HG03280 (cell line): ENCODE measurements around the gene RPL22.

ENCODE experiments used
- ATAC-seq: cut with Tn5 transposase; IDR thresholded peaks from one replicate; pipeline ENCODE4 v1.9.1; 2021; ENCODE audit warnings: mild to moderate bottlenecking, moderate library complexity; ENCODE audit not compliant: unreplicated experiment

RPL22 gene

DNA sequence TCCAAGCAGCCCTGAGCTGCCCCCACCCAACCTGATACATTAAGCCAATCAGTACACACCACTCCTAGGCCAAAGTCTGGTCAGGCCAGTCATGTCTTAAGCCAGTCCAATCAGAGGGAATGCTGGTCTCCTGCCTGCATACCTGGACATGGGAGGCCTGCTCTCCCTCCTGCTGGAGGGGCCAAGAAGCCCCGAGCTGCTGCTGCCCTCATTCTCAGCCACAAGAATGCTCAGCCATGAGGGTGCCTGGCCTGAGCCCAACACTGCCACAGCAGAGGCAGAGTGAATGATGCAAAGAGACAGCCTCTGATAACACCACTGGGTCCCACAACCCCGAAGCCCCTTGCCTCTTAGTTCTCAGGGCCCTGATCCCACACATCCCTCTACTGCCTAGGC is 42.3 kb downstream of the RPL22 start:
- no peak for ATAC-seq

DNA sequence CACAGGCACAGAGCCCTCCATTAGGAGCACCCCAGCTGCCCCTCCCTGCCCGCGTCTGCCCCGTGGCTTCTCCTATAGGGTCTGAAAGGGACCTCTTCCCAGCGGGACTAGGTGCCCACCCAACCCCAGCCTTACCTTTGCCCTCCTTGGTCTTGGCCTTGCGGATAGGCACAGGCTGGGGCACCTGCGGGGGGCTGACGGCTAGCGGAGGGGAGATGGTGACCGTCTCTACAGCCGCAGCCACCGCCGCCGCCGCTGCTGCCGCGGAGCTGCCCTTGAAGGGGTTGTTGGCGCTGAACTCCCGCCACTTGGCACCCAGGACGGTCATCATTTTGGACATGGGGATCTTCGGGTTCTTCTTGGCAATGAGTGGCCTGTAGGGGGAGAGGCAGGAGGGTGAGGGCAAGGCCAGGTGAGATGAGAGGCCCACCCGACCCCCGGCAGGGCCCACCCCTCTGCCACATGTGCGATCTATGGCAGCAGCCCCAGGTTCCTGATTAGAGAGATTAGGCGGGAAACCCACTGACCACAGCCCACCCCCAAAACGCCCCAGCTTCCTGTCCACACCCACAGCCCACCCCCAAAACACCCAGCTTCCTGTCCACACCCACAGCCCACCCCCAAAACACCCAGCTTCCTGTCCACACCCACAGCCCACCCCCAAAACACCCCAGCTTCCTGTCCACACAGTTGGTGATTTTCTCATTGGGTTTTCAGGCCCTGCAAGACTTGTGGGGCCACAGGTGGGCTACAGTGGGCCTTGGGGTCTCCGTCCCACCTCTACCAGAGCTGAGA is 44.7 kb downstream of the RPL22 start:
- no peak for ATAC-seq

DNA sequence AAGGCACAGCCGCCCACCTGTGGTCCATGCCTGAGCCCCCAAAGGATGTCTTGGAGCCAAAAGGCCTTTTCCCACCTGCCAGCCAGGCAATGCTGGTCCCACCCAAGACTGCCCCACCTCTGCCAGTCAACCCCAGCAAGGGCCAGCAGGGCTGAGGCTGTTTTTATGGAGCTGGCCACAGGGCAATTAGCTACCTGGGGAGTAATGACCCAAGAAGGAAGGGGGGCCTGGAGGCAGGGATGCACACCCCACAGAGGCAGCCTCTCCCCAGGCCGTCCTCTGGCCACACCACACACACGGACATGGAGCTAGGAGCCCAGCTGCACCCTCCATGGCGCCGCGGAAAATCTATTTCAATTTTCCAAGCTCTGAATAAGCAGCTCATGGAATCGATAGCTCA is 46.5 kb downstream of the RPL22 start:
- no peak for ATAC-seq

DNA sequence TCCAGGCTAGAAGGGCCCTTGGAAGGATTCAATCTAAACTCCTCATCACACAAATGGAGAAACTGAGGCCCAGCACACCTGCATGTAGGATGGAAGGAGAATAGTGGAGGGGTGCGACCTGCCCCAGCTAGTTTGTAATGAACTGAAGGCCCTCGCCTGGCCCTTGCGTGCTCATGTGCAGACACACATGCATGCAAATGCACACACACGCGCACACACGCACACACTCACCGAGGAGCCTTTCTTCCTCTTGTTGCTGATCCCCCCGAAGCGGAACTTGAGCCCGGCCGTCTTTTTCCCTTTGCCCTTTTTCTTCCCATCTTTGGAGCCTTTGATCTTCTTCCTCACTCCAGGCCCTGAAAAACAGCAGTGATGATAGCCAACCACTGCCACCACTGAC is 47.2 kb downstream of the RPL22 start:
- no peak for ATAC-seq

DNA sequence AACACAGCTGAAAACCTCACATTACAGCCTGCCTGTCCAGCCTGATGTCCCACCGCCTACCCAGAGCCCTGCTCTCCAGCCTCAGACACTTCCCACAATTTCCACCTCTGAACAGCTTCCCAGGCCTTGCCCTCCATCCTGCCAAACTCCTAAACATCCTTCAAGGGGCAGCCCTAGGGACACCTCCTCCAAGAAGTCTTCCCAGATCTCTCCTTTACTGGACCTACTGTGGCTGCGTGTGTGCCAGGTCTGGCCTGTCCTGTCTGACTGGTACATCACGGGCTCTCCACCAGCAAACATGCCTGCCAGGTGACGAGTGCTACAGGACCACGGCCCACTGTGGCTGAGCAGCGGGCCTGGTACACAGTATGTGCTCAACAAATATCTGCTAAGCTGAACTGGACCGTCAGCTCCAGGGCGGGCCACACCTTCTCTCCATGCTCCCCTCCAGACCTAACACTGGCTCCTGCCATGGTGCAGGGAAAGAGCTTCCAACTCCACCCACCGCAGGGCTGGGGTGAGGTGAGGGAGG is 48.0 kb downstream of the RPL22 start:
- no peak for ATAC-seq

DNA sequence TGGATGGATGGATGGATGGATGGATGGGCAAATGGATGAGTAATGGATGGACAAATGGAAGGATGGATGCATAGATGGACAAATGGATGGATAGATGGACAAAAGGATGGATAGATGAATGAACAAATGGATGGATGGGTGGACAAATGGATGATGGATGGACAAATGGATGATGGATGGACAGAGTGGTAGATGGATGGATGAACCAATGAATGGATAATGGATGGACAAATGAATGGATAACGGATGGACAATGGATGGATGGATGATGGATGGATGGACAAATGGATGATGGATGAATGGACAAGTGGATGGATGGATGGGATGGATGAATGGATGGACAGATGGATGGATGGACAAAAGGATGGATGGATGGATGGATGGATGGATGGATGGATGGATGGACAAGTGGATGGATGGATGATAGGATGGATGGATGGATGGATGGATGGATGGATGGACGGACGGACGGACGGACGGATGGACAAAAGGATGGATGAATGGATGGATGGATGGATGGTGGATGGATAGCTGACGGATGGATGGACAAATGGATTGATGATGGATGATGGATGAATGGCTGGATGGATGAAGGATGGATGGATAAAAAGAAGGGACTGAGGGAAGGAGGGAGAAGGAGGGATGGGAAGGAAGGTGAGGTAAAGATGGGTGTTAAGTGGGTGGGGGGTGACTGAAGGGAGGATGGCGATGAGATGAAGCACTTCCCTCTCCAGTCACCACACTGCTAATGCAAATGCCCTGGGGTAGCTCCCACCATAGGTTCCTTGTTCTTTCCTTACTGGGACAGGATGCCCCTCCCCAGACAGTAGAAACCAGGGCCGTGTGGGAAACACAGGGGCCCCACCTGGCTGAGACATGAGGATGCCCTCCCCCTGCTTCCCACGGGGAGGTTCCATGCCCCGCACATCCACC is 49.1 kb downstream of the RPL22 start:
- no peak for ATAC-seq

DNA sequence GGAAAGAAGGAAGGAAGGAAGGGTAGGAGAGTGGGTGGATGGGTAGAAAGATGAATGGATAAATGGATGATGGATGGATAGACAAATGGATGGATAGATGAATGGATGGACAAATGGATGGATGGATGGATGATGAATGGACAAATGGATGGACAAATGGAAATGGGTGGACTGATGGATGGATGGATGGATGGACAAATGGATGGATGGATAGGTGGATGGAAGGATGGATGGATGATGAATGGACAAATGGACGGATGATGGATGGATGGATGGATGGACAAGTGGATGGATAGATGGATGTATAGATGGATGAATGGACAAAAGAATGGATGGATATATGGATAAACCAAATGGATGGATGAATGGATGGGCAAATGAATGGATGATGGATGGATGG is 49.8 kb downstream of the RPL22 start:
- no peak for ATAC-seq

DNA sequence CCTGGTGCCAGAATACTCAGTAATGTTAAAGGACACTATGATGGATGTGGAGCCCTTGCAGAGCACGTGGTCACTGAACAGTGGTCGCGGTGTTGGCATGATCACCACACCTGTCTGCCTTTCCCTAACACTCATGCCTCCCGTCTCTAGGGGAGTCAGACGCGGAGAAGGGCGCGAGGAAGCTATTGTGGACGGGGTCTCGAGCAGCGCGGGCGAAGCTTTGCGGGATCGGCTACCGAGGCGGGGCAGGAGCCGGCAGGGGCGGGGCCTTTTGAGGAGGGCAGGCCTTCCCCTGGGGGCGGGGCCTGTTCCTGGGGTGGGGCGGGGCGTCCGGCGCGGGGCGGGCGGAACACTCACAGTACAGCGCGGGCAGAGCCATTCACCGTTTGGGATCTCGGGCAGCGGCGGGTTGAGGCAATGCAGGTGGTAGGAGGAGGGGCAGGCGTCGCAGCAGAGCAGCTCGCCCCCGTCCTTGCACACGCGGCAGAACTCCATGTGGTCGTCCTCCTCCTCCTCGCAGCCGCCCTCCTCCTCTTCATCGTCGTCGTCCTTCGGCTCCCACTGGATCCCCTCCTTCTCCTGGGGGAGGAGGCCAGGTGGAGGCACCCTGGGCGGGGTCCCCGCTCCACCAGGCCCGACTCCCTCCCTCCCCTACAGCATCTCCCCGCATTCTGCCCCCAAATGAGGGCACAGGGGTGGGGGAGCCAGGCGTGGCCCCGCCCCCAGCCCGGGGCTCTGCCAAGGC is 50.7 kb downstream of the RPL22 start:
- no peak for ATAC-seq

DNA sequence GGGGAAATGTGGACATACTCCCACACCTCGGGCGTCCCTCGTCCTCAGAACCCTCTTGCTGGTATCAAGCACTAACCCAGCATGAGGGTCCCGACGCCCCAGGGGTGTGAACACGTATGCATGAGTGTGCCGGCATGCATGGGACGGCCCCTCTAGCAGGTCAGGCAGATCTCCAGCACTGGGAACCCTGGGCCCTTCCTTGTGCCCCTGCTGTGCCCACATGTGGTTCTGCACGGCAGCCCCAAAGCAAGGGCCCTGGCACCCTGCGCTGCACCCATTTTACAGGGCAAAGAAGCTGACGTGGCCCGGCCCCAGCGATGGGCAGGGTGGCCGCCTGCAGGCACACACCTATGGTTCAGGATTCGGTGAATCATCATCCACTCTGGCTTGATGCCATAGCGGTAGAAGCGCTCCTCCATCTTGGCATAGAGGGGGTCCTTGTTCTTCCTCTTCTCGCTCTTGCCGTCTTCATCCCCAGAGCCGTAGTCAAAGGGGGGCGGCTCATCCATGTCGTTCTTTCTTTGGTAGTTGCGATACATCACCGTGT is 53.5 kb downstream of the RPL22 start:
- no peak for ATAC-seq

DNA sequence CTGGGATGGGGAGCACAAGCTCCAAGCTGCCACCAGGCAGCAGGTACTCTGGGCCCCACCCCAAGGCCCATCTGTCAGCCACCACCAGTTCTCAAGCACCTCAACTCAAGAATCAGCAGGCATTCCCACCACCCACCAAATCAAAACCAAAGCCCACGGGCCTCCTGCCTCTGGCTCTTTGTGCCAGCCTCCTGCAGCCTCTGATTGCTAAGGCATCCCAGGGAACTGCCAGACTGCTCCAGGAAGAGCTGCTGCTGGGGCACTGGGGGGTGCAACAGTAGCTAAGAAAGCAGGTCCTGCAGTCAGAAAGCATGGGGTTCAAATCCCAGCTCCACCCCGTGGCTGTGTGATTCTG is 54.0 kb downstream of the RPL22 start:
- no peak for ATAC-seq

DNA sequence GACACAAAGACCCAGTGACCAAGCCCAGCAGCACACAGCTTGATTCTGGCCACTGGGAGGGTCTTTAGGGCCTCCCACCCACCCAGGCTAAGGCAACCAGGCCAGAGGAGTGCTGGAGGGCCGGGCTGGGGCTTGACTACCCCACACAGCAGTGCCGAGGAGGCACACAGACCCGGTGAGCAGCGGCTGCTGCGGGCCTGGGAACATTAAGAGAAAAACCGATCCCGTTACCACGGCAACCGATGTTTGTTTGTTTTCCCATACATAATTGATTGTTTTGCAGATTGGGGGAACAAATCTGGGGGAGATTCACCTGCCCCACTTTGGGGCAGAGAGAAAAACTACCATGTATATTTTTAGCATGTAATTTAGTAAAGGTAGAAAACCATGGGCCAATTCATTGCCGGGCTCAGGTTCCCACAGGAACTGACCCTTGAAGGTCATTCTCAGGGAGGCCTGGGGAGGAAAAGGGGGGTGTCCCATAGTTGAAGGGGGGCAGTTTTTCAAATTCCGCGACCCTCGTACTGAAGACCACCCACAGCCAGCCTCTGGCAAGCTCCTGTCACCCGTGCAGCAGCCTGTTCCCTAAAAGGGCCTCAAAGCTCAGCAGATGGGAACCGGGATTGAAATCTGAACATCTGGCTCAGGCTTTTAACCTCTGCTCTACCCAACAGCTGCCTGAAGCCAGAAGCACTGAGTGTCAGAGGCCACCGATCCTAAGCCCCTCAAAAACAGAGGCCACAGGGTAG is 54.6 kb downstream of the RPL22 start:
- no peak for ATAC-seq

DNA sequence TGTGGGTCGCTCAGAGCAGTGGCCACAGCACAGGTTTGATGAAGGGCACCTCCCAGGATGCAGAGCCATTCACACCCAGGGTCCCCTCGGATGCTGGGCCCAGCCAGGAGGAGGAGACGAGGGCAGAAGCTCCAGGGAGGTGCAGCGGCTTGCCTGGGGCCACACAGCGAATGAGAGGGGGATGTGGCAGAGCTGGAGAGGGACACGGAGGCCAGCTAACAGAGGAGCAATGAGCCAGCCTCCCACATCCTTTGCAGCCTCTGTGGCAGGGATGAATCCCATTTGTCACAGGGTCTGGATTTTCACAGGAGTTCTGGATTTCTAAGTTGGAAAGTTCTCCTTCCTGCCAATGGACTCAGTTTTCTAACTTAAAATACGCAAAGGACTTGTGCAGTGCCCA is 55.2 kb downstream of the RPL22 start:
- ATAC-seq, result no peak

DNA sequence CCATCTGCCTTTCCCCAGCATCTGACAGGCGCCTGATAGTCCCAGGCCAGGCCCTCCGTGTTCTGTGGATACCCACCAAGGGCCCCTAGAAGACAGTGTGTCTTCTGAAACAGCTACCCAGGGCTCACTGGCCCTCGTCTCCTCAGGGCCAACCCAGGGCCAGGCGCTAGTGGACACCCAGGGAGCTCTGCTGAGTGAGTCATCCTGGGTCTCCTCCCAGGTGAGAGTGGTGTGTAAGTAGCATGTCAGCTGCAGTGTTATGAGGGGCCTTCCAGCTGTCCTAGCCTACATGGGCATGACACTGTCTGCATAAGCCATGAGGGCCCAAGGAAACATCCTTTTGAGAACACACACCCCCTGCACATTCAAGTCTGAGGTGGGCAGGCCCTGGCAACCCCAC is 56.0 kb downstream of the RPL22 start:
- ATAC-seq, result no peak

DNA sequence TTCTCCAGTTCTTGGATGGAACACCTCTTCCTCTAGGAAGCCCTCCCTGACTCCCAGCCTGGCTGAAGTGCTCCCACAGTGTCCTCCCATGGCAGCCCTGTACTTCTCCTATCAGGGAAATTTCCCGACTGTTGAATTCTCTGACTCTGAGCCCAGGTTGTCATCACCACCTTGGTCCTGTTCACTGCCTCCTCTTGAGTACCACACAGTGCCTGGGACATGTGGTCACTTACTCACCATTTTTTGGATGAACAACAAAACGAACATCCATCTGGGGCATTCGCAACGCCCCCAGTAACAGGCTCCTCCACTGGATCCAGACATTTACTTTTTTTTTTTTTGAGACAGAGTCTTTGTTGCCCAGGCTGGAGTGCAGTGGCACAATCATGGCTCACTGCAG is 56.7 kb downstream of the RPL22 start:
- ATAC-seq, result no peak

DNA sequence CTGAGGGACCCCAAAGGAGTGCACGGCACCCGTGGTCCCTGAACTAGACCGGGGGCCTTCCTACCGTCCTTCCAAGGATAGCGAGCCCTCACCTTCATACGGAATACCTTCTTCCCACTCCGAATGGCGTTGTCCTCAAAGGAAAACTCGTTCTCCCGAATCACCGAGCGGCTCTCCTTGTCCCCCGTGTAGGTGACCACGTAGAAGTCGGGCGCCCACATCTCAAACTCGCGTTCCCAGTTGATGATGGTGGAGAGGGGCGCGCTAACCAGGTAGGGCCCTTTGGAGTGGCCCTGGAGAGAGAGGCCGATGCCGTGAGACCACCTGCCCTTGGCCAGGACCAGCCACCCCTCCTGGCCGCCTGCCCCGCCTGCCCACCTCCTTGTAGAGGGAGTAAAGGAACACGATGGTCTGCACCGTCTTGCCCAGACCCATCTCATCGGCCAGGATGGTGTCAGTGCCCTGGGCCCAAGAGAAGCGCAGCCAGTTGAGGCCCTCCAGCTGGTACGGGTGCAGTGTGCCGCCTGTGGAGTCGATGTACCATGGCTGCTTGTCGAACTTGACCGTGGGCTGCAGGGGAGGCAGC is 57.3 kb downstream of the RPL22 start:
- no peak for ATAC-seq

DNA sequence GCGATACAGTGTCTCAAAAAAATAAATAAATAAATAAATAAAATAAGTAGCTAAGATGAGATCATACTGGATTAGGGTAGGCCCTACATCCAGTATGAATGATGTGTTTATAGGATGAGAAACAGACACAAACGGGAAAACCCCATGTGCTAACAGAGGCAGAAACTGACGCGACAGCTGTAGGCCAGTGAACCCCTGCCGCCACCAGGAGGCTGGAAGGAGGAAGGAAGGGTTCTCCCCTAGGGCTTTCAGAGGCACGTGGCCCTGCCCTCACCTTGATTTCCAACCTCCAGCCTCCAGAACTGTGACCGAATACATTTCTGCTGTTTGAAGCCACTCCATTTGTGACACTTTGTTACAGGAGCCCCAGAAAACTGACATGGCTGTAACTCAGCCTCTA is 57.8 kb downstream of the RPL22 start:
- no peak for ATAC-seq

DNA sequence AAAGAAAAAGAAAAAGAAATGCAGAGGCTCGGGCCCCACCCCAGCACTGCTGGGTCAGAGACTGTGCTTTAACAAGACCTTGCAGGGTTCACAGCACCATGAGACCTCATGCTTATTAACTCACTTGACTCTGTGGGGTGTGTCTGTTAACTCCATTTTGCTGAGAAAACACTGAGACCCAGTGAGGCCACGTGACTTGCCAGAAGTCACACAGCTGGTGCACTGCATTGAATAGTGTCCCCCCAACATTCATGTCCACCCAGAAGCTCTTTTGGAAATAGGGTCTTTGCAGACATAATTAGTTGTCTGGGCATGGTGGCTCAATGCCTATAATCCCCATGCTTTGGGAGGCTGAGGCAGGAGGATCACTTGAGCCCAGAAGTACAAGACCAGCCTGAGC is 59.0 kb downstream of the RPL22 start:
- no peak for ATAC-seq

DNA sequence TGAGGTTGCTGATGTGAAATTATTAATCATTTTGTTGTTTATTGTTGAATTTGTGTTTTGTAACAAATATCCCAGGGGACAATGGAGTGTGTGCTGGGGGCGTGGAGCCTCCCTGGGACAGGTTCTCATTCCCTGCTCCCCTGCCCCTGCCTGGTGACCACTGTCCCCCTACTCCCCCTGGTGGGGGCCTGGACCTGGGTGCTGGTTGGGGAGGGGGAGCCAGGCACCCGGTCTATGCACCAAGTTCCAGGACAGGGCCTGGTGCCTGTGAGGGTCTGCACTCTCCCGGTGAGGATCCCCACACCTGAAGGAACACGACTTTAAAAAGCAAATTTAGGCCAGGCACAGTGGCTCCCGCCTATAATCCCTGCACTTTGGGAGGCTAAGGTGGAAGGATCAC is 61.6 kb downstream of the RPL22 start:
- no peak for ATAC-seq

DNA sequence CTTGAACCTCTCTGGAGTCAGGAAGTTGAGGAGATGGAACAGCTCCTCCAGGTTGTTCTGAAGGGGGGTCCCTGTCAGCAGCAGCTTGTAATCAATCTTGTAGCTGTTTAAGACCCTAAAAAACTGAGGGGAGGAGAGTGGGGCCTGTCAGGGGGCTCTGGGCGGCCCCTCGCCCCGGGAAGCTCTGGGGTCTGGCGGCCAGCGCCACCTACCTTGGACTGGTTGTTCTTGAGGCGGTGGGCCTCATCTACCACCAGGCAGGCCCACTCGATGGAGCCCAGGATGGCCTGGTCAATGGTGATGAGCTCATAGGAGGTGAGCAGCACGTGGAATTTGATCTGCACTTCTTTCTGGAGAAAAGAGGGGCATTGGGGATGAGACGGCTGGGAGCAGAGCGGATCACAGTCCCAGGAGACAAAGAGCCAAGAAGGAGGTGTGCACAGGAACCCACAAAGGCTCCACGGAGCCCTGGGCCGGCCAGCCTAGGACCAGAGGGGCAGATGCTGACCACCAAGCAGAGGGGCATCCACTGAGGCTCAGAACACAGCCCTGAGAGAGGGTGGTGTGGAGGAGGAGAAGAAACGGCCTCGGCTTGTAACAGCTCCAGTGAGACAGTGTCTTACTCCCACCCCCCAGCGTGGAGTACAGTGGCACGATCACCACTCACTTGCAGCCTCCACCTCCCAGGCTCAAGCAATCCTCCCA is 62.7 kb downstream of the RPL22 start:
- no peak for ATAC-seq
